Activated CD8-positive, alpha-beta memory T cell treated with anti-CD3 and anti-CD28 coated beads, Interleukin-2, amount 50 U/mL, for 24 hours (primary cell): ENCODE measurements around the gene SH3GL1.

Experiments used
- DNase-seq: peaks from one replicate; pipeline ENCODE4 v3.0.0-alpha.2; 2020; ENCODE audit errors: extremely low read depth

The SH3GL1 gene

DNA sequence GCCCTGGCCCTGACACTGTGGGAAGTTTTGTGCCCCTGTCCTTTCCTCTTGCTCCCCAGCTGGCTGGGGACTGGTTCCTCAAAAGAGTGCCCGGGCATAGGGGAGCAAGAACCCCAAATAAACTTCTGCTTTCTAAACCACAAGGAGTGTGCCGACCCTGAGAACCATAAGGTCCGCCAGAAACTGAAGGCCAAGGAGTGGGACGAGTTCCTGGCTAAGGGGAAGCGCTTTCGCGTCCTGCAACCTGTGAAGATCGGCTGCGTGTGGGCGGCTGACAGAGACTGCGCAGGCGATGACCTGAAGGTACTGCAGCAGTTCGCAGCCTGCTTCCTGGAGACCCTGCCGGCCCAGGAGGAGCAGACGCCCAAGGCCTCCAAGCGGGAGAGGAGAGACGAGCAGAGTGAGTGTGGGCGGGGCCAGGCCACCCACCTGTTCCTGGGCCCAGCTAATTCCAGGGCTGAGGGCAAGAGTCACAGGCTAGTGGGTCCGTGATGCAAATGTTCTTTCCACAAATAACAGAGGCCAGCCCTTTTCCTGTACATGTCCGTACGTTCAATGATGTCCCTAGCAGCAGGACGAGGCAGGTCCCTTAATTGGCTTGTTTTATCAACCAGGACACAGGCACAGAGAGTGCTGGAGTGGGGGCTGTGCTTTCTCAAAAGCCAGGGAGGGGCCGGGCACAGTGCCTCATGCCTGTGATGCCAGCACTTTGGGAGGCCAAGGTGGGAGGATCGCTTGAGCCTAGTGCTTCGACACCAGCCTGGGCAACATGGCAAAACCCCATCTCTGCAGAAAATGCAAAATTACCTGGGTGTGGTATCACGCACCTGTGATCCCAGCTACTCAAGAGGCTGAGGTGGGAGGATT, 31.7 kb upstream of the SH3GL1 start:
- DNase-seq = no peak

- DNase-seq = no peak
These were observed 30.9 kb upstream of the SH3GL1 start for GRCh38 chr19:4431296-4431695.

DNA sequence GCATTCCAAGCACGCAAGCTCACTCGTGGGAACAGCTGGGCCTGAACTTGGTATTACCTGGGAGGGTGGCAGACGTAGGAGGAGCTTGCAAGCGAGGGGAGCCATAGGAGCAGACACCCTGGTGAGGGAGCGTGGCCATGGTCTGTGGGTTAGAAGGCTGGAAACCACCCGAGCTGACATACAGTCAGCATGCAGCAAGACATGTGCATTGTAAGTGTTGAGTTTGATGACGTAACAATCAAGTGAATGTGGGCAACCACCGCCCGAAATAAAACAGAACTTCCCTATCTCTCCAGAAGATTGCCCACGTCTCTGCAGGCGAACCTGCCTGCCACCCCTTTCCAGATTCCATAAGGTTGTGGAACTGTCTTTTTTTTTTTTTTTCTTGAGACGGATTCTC, 30.4 kb upstream of the SH3GL1 start:
- no peak for DNase-seq

DNA sequence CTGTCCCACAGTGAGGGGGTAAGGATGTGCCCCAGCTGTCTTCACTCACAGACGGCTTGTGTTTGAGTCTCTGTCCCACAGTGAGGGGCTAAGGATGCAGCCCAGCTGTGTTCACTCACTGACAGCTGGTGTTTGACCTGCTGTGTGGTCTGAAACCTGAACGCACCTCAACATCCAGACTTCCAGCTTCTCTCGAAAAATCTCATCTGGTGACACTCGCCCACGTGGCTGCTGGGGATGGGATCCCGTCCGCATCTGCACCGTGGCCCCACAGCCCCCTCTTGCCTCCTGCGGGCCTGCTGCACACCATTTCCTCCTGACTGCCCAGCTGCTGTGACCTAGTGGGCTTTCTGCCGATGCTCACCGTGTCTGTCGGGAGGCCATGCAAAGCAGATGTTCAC, 29.4 kb upstream of the SH3GL1 start:
- no peak for DNase-seq

DNA sequence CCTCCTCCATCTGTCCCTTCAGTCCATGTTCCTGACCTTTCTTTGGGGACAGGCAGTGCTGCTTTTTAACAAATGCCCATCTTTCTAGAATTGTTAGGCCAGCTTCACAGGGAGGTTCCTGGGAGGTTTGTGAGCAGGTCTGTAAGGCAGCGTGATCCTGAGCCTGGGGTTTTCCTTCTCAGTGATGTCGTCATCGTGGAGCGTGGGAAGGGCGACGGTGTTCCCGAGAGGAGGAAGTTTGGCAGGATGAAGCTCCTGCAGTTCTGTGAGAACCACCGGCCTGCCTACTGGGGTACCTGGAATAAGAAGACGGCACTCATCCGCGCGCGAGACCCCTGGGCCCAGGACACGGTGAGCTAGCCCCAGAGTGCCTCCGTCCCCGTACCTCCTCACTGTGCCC, 28.9 kb upstream of the SH3GL1 start:
- DNase-seq = no peak

GRCh38 chr19:4428326-4428975, 28.1 kb upstream of the SH3GL1 start:
- DNase-seq = no peak

DNA sequence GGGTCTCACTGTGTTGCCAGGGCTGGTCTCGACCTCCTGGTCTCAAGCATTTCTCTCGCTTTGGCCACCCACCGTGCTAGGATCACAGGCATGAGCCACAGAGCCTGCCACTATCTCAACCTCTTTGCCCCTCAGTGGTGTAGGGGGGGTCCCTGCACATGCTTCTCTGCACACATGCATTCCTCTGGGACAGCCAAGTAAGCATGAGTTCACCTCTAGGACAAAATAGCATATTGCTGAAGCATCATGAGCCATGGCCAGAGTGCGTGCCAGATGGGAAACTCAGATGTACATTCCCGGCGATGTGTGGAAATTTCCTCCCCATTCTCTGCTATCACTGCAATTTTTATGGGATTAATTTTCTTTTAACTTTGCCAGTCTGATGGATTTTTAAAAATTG, 25.2 kb upstream of the SH3GL1 start:
- no peak for DNase-seq

DNA sequence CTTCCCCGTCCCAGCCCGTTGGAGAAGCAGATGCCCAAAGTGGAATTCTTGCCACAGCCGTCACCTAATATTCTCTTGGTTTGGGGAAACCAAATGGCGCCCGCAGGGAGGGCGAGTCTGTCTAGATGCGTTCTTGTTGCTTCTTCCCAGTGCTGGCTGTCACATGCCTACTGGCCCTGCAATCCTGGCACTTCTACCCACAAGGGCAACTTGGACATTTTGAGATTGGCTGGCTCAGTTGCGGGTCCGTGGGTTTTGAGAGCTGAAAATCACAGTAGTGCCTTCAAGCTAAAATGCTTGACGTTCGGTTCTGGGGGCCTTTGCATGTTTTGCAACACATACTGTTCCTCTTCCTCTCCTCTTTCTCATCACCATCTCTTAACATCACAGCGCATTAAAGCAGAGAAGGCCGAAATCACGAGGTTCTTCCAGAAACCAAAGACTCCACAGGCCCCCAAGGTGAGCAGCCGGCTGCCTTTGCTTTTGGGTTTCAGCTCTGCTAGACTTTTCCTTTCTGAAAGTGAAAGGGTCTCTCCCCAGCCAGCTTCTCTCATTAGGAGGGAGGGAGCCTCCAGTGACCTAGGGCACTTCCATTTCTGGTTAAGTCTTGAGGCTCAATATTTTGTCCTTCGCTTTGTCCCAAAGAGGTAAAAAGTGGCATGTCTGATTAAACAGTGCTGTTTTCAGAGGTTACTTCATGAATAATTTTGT, 23.2 kb upstream of the SH3GL1 start:
- no peak for DNase-seq

DNA sequence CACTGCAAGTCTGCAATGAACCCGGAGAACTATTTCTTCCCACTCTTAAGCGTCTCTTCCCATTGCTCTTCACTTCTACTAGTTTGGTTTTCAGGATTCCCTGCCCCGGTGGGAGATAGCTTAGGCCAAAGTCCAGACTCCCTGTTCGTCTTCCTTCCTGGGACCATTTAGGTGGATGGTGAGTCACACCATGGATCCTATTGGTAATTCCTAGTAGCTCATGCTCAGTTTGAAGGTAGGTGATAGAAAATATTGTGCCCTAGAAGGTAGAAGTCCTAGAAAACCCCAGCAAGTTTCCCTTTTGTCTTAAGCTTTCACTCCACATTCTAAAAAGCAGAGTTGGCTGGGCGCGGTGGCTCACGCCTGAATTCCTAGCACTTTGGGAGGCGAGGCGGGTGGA, 15.9 kb upstream of the SH3GL1 start:
- no peak for DNase-seq

GRCh38 chr19:4415352-4415751, 15.0 kb upstream of the SH3GL1 start:
- DNase-seq = no peak

- no peak for DNase-seq
These were observed 14.5 kb upstream of the SH3GL1 start for GRCh38 chr19:4414800-4415321.

DNA sequence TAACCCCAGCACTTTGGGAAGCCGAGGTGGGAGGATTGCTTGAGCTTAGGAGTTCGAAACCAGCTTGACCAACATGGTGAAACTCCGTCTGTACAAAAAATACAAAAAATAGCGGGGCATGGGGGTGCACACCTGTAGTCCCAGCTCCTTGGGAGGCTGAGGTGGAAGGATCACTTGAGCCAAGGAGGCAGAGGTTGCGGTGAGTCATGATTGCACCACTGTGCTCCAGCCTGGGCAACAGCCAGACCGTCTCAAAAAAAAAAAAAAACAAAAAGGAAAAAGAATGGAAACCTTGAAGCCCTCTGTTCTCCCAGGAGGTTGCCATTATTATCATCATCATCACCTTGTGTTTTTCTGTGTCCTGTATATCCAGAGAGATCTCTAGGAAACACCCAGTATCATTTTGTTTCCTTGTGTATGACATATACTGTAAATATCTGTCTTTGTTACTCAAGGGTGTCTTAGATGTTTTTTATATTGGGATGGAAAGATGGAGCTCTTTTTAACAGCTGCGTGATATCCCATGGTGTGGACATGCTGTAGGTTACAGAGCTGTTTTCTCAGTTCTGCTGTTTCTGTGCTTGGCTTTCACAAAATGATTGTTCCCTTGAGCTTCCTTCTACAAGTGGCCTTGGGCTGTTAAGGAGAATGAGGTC, 13.9 kb upstream of the SH3GL1 start:
- no peak for DNase-seq

DNA sequence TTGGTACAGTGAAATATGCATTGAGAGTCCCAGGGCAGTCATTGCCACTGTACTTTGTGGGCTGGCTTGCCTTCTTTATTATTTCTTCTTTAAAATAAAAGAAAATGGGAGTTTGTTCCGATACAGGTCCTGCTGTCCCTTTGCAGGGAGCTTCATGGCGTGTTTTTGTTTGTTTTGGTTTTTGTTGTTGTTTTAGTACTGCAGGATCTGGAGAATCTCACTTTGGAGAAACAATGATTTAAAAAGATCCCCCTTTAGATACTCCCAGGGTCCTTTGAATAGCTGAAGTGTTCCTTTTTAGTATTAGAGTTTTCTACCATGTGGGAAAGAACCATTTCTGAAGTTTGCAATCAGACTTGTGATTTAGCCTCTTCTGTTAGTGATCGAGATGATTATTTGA, 13.2 kb upstream of the SH3GL1 start:
- DNase-seq = no peak

- no peak for DNase-seq
These were observed 9.0 kb upstream of the SH3GL1 start for GRCh38 chr19:4409123-4409933.

DNA sequence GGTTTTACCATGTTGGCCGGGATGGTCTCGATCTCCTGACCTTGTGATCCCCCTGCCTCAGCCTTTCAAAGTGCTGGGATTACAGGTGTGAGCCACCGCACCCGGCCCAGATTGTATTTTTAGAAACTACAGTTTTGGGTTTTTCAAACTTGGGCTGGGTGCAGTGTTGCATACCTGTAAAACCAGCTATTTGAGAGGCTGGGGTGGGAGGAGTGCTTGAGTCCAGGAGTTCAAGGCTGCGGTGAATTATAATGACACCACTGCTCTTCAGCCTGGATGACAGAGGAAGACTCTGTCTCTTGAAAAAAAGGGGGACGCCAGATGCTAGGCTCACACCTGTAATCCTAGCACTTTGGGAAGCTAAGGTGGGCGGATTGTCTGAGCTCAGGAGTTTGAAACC, 6.3 kb upstream of the SH3GL1 start:
- DNase-seq = no peak

GRCh38 chr19:4405977-4406376, 5.6 kb upstream of the SH3GL1 start:
- DNase-seq = no peak

GRCh38 chr19:4403005-4403761, 2.8 kb upstream of the SH3GL1 start:
- no peak for DNase-seq

GRCh38 chr19:4402171-4403004, 2.0 kb upstream of the SH3GL1 start, which contains the start of gene CHAF1A:
Gene CHAF1A (plus strand): TSS chr19:4402640. CDS start chr19:4402763, 123 bp downstream.
- peak; percentile 98 for DNase-seq

GRCh38 chr19:4401769-4402170, 1.4 kb upstream of the SH3GL1 start:
- DNase-seq = no peak

DNA sequence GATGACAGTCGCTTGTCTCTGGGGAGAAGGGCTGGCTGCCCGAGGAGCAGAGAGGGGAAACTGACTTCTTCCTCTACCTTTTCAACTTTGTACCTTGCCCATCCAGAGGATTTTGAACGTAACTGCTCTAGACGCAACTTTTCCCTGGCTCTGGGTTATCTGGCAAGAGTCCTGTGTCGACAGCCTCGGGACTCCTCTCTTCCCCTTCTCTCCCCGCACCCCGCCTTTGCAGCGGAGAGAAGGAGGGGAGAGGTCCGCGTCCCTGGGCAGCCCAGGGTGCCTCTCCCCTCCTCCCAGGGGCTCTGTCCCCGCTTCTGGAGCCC, 574 bp downstream of the SH3GL1 start:
- DNase-seq = no peak
